Activated CD8-positive, alpha-beta memory T cell treated with anti-CD3 and anti-CD28 coated beads, Interleukin-2, amount 10 ng/mL, durations not matched to agents 7 days and 5 days (primary cell): ENCODE measurements around the gene PCAT7. TPM values are rescaled to one million over a fixed set of nuclear protein-coding genes. Genes with fewer than 3 reads are reported as not detected.

Experiments
- total RNA-seq, 2 experiments: library from RNA; stranded (reverse); gene quantifications; one replicate each; pipeline ENCODE4 v1.2.3, GENCODE V29; 2021

Gene PCAT7
- total RNA-seq, 2 experiments from 2014 or later = not detected

Other genes with a start within 250 kb of the PCAT7 start
- gene NUTM2F, start 226.4 kb upstream of the PCAT7 start, total RNA-seq = not detected
- not detected for gene FBP2, start 38.7 kb downstream of the PCAT7 start, total RNA-seq
- gene FBP1, start 84.4 kb downstream of the PCAT7 start, total RNA-seq = under 1 TPM; 0.26 to 0.30 TPM
- 10 to 100 TPM in 1 of 2 experiments, 1 to 10 TPM in 1; 9.8 to 13.7 TPM for gene AOPEP, start 171.6 kb downstream of the PCAT7 start, total RNA-seq